CD8-positive, alpha-beta memory T cell (primary cell): ENCODE measurements around the gene STOM. TPM values are rescaled to one million over a fixed set of nuclear protein-coding genes. Genes with fewer than 3 reads are reported as not detected.

Experiments used
- CTCF ChIA-PET: fragments of 350-600 bp; sonication (Branson Sonifier 250); formaldehyde crosslinking; loops from one replicate; lab custom pipeline; 2021; ENCODE audit warnings: antibody characterized with exemption; lab: Charles Lee
- POLR2A ChIA-PET: fragments of 350-600 bp; sonication (Branson Sonifier 250); formaldehyde crosslinking; loops from one replicate; lab custom pipeline; 2021; ENCODE audit warnings: antibody characterized with exemption; lab: Charles Lee
- DNase-seq, 5 donors: peaks; one replicate each; pipeline versions ENCODE4 v3.0.0 to v3.0.0-alpha.2; 2020 to 2022; ENCODE audit warnings: mixed read lengths in 1 of 5
- H3K27ac ChIP-seq: one replicate; pipeline ENCODE4 v1.7.0; 2013; ENCODE audit warnings: low read depth, mild to moderate bottlenecking, low read length, moderate library complexity
- H3K27me3 ChIP-seq: 2 replicates; pipeline ENCODE4 v1.7.0; 2013; ENCODE audit warnings: low read length, mild to moderate bottlenecking; ENCODE audit not compliant: insufficient read depth, poor library complexity, severe bottlenecking
- H3K36me3 ChIP-seq: 2 replicates; pipeline ENCODE4 v1.7.0; 2013; ENCODE audit warnings: mild to moderate bottlenecking, low read length, moderate library complexity; ENCODE audit not compliant: insufficient read depth
- H3K4me1 ChIP-seq: 2 replicates; pipeline ENCODE4 v1.7.0; 2013; ENCODE audit warnings: mild to moderate bottlenecking, low read length, moderate library complexity; ENCODE audit not compliant: insufficient read depth
- H3K4me3 ChIP-seq: 2 replicates; pipeline ENCODE4 v1.7.0; 2013; ENCODE audit warnings: mild to moderate bottlenecking, low read length
- H3K9me3 ChIP-seq: 2 replicates; pipeline ENCODE4 v1.7.0; 2013; ENCODE audit warnings: mild to moderate bottlenecking, low read length
- H3K27ac Mint-ChIP-seq, 8 donors: one replicate each; pipeline ENCODE4 v1.8.0; 2020 to 2021; ENCODE audit warnings: mixed read lengths in 8 of 8, mild to moderate bottlenecking in 6 of 8, inconsistent platforms in 3 of 8, moderate library complexity in 3 of 8
- H3K27me3 Mint-ChIP-seq, 2 donors: one replicate each; pipeline ENCODE4 v1.8.0; 2020 to 2021; ENCODE audit warnings: mixed read lengths in 2 of 2, mild to moderate bottlenecking in 1 of 2, moderate library complexity in 1 of 2
- H3K36me3 Mint-ChIP-seq, 3 donors: one replicate each; pipeline ENCODE4 v1.8.0; 2020 to 2021; ENCODE audit warnings: mixed read lengths in 3 of 3, inconsistent platforms in 1 of 3, mild to moderate bottlenecking in 1 of 3
- H3K4me1 Mint-ChIP-seq, 3 donors: one replicate each; pipeline ENCODE4 v1.8.0; 2020 to 2021; ENCODE audit warnings: mixed read lengths in 3 of 3, inconsistent platforms in 1 of 3, mild to moderate bottlenecking in 1 of 3
- H3K4me3 Mint-ChIP-seq, 7 donors: one replicate each; pipeline ENCODE4 v1.8.0; 2020 to 2021; ENCODE audit warnings: mixed read lengths in 7 of 7, mild to moderate bottlenecking in 6 of 7, moderate library complexity in 4 of 7, inconsistent platforms in 2 of 7
- H3K9me3 Mint-ChIP-seq, 5 donors: one replicate each; pipeline ENCODE4 v1.8.0; 2020 to 2022; ENCODE audit warnings: mixed read lengths in 5 of 5, mild to moderate bottlenecking in 3 of 5, moderate library complexity in 2 of 5, inconsistent platforms in 1 of 5
- polyA plus RNA-seq: library from polyadenylated mRNA; unstranded; fragments of 300-500 nt; fragmentation: Illumina TruSeq; gene quantifications from one replicate; pipeline ENCODE4 v1.2.3, GENCODE V29; 2021
- total RNA-seq, 2 experiments: library from RNA; stranded (reverse); gene quantifications; one replicate each; pipeline ENCODE4 v1.2.3, GENCODE V29; 2021

STOM gene
- total and polyA plus RNA-seq, 3 experiments from 2014 or later, result 63.0 to 315 (median 67.3) TPM

DNA sequence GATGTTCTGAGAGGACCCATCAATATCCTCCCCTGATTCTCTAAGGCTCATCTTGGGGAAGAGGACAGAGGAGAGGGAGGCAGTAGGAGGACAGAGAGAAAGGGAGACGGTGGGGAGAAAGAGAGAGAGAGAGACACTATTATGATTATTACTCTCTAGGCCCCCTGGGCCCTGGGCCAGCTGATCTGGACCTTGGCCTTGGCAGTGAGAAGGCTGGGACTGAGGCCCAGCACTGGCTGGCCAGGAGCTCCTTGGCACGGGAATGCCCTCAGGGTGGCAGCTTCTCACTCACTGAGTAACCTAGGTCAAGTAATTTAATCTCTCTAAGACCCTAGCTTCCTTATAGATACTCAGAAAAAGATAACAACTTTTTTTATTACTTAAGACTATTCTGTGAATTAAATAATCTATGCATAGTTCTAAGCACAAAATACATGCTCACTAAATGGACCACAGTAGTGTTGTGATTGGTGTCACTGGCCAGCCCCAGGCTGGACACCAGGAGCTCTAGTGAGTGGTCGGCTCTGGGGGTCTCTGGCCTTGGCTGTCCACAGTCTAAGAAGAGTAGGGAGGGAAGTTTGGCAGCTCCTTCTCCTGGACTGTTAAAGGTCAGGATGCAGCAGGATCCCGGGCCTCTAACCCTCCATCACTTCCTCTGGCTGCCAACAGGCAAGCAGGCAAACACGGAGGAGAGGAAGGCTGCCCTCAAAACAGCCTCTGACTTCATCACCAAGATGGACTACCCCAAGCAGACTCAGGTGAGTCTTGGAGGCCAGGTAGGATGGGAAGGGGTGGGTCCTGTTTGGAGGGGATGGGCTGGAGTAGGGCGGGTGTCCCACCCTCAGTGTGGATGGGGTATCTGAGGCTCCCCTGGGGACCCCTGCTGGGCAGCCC lies 52.1 kb downstream of the STOM start:
- ChIA-PET CTCF (interaction anchor here (0.8 to 7.7 kb wide), 3 partner anchors 58 to 80 kb away, joined by 3 to 212 read pairs (median 204); no protein-coding TSS in a partner anchor), POLR2A (no interaction called here)
- Mint-ChIP-seq H3K4me3 (no peak overlapping the region), H3K27me3 (no peaks in the 10 kb centered on the region), H3K9me3 (no peaks in the 10 kb centered on the region), H3K27ac (peak overlapping the region in 2 of 8 donors; percentile 6 to 38), H3K4me1 (peaks cover 19 to 26% (median 25%) of the 10 kb centered on the region in 3 donors), H3K36me3 (peaks cover 0 to 17% (median 6%) of the 10 kb centered on the region in 3 donors)
- peaks cover 13% of the 10 kb centered on the region for H3K4me1 ChIP-seq
- no peaks in the 10 kb centered on the region for H3K27me3 ChIP-seq
- no peaks in the 10 kb centered on the region for H3K9me3 ChIP-seq
- H3K4me3 ChIP-seq, result no peak overlapping the region
- no peaks in the 10 kb centered on the region for H3K36me3 ChIP-seq
- DNase-seq, result no peak
- H3K27ac ChIP-seq, result no peak overlapping the region

DNA sequence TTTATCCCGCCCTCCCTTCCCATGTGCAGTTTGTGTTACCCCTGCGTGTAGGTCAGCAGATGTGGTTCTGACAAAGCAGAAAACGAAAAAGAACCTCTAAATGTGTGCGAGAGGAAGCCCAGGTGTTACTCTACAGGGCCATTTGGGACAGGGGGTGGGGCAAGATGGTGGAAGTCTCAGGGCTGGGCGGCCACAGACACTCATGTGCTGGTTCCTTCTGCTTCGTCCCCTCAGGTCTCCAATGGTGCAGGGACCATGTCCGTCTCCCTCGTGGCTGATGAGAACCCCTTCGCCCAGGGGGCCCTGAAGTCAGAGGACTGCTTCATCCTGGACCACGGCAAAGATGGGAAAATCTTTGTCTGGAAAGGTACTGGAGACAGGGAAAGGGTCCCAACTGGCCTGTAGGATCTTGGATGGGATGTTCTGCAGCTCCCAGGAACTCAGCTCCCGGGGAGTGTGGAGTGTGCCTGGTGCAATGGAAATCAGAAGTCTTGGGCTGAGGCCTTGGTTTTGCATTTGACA lies 53.1 kb downstream of the STOM start:
- no peaks in the 10 kb centered on the region for H3K27me3 Mint-ChIP-seq
- Histone ChIP-seq H3K36me3 (no peaks in the 10 kb centered on the region), H3K9me3 (no peaks in the 10 kb centered on the region), H3K4me3 (no peak overlapping the region), H3K4me1 (peaks cover 13% of the 10 kb centered on the region), H3K27me3 (no peaks in the 10 kb centered on the region), H3K27ac (no peak overlapping the region)
- no peak for DNase-seq
- H3K4me1 Mint-ChIP-seq, result peaks cover 12 to 15% (median 14%) of the 10 kb centered on the region in 3 donors
- H3K9me3 Mint-ChIP-seq, result no peaks in the 10 kb centered on the region
- H3K27ac Mint-ChIP-seq, result no peak overlapping the region
- H3K4me3 Mint-ChIP-seq, result no peak overlapping the region
- POLR2A ChIA-PET, result no interaction called here
- CTCF ChIA-PET, result interaction anchor here (2.3 to 7.7 kb wide), 3 partner anchors 59 to 82 kb away, joined by 6 to 212 read pairs (median 204); no protein-coding TSS in a partner anchor
- peaks cover 0 to 17% (median 6%) of the 10 kb centered on the region in 3 donors for H3K36me3 Mint-ChIP-seq

DNA sequence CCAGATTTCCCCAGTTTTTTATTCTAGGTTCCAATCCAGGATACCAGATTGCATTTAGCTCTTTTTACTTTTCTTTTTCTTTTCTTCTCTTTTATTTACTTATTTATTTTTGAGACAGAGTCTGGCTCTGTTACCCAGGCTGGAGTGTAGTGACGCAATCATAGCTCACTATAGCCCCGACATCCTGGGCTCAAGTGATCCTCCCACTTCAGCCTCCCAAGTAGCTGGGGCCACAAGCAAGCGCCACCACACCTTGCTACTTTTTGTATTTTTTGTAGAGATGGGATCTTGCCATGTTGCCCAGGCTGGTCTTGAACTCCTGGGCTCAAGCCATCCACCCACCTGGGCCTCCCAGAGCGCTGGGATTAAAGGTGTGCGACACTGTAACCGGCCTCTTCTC lies 53.7 kb downstream of the STOM start:
- ChIA-PET POLR2A (no interaction called here), CTCF (interaction anchor here (0.9 to 2.3 kb wide), 3 partner anchors 56 to 87 kb away, joined by 3 to 6 read pairs (median 3); no protein-coding TSS in a partner anchor)
- Mint-ChIP-seq H3K4me3 (no peak overlapping the region), H3K4me1 (peaks cover 11 to 13% (median 12%) of the 10 kb centered on the region in 3 donors), H3K36me3 (peaks cover 0 to 22% (median 6%) of the 10 kb centered on the region in 3 donors), H3K27me3 (no peaks in the 10 kb centered on the region), H3K9me3 (no peaks in the 10 kb centered on the region), H3K27ac (no peak overlapping the region)
- DNase-seq, result no peak
- H3K9me3 ChIP-seq, result no peaks in the 10 kb centered on the region
- H3K36me3 ChIP-seq, result no peaks in the 10 kb centered on the region
- no peak overlapping the region for H3K4me3 ChIP-seq
- no peaks in the 10 kb centered on the region for H3K27me3 ChIP-seq
- peaks cover 13% of the 10 kb centered on the region for H3K4me1 ChIP-seq
- no peak overlapping the region for H3K27ac ChIP-seq

DNA sequence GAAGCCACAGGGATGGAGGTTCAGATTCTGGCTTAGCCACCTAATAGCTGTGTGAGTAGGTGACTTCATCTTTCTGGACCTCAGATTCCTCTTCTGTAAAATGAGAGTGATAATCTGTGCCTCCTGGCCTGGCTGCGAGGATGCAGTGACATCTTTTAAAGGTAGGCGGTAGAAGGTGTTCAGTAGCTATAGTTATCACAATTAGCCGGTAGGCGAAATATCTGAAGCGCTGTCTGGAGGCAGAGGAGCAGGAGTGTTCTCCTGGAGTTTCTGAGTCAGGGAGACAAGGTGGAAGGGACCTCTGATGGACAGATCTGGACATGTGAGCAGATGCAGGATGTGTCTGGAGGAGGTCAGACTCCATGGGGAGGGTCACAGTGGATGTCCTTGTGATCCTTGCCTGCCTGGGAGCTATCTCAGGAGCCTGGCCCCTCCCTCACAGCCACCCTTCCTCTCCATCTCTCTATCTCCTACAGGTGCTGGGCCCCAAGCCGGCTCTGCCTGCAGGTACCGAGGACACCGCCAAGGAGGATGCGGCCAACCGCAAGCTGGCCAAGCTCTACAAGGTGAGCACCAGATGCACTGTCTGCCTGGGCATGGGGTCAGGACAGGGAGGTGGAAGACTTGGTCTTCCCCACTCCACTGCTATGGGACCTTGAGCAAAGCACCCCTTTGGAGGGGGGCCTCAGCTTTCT lies 56.4 kb downstream of the STOM start:
- Mint-ChIP-seq H3K27me3 (no peaks in the 10 kb centered on the region), H3K4me3 (no peak overlapping the region), H3K36me3 (peaks cover 0 to 25% (median 6%) of the 10 kb centered on the region in 3 donors), H3K4me1 (no peaks in the 10 kb centered on the region), H3K9me3 (no peaks in the 10 kb centered on the region), H3K27ac (no peak overlapping the region)
- Histone ChIP-seq H3K27ac (no peak overlapping the region), H3K4me3 (no peak overlapping the region), H3K36me3 (no peaks in the 10 kb centered on the region), H3K4me1 (no peaks in the 10 kb centered on the region), H3K27me3 (no peaks in the 10 kb centered on the region), H3K9me3 (no peaks in the 10 kb centered on the region)
- ChIA-PET CTCF (interaction anchor here (0.9 to 1.6 kb wide), 4 partner anchors 40 to 87 kb away, joined by 3 to 4 read pairs (median 3); no protein-coding TSS in a partner anchor), POLR2A (interaction anchor here (0.9 kb wide), 1 partner anchor 101 kb away, joined by 5 read pairs; no protein-coding TSS in a partner anchor)
- DNase-seq, result no peak

DNA sequence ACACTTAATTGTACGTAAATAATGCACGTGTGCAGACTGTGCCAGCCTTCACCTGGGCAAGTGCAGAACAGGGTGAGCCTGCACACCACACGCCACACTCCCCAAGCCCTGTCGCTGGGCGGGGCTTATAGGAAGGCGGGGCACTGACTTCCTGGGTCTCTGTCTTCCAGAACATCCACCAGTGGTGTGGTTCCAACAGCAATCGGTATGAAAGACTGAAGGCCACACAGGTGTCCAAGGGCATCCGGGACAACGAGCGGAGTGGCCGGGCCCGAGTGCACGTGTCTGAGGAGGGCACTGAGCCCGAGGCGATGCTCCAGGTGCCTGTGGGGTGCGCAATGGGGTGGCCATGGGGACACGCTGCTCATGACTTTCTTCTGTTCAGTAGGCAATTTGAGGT lies 57.9 kb downstream of the STOM start:
- Mint-ChIP-seq H3K36me3 (peaks cover 0 to 20% (median 4%) of the 10 kb centered on the region in 3 donors), H3K27ac (no peak overlapping the region), H3K27me3 (peaks cover 0 to 2% of the 10 kb centered on the region in 2 donors), H3K4me1 (no peaks in the 10 kb centered on the region), H3K4me3 (no peak overlapping the region), H3K9me3 (no peaks in the 10 kb centered on the region)
- Histone ChIP-seq H3K27ac (no peak overlapping the region), H3K4me3 (no peak overlapping the region), H3K36me3 (no peaks in the 10 kb centered on the region), H3K4me1 (no peaks in the 10 kb centered on the region), H3K9me3 (no peaks in the 10 kb centered on the region), H3K27me3 (no peaks in the 10 kb centered on the region)
- POLR2A ChIA-PET, result no interaction called here
- CTCF ChIA-PET, result interaction anchor here (1.1 kb wide), 1 partner anchor 63 kb away, joined by 3 read pairs; no protein-coding TSS in a partner anchor
- no peak for DNase-seq

DNA sequence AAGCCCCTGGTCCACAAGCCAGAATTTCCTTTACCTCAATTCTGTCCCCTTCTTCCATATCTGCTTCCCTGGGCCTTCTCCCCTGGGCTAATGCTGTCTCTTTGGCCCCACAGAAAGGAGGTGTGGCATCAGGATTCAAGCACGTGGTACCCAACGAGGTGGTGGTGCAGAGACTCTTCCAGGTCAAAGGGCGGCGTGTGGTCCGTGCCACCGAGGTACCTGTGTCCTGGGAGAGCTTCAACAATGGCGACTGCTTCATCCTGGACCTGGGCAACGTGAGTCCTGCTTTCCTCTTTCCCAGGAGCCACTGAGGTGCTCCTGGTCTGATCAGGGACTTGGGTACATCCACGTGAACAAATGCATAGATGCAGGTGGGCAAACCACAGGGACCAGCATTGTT lies 59.5 kb downstream of the STOM start:
- Histone ChIP-seq H3K27me3 (no peaks in the 10 kb centered on the region), H3K27ac (no peak overlapping the region), H3K9me3 (no peaks in the 10 kb centered on the region), H3K36me3 (no peaks in the 10 kb centered on the region), H3K4me3 (no peak overlapping the region), H3K4me1 (no peaks in the 10 kb centered on the region)
- ChIA-PET POLR2A (no interaction called here), CTCF (no interaction called here)
- peak overlapping the region in 1 of 8 donors; percentile 17 for H3K27ac Mint-ChIP-seq
- peaks cover 0 to 19% (median 4%) of the 10 kb centered on the region in 3 donors for H3K36me3 Mint-ChIP-seq
- peaks cover 0 to 2% of the 10 kb centered on the region in 2 donors for H3K27me3 Mint-ChIP-seq
- H3K9me3 Mint-ChIP-seq, result no peaks in the 10 kb centered on the region
- H3K4me1 Mint-ChIP-seq, result no peaks in the 10 kb centered on the region
- no peak for DNase-seq
- H3K4me3 Mint-ChIP-seq, result peak overlapping the region in 1 of 7 donors; percentile 62

DNA sequence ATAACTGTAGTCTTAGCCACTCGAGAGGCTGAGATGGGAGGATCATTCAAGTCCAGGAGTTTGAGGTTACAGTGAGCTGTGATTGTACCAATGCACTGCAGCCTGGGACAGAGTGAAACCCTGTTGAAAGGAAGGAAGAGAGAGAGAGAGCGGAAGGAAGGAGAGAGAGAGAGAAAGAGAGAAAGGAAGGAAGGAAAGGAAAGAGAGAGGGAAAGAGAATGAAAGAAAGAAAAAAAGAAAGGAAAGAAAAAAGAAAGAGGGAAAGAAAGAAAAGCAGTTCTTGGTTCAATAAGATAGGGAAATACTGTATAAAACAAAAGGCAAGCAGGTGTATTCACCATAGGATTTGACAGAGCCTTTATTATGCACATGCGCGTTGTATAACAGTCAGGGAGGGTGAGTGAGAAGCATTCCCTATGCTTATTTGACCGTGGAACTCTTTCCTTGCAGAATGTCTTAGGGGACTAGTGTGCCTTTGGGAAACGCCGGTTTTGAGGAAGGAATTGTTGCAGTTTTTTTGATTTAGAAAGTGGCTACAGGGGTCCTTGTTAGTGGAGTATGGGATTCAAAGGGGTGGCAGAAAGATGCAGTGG lies 60.1 kb downstream of the STOM start:
- no peaks in the 10 kb centered on the region for H3K36me3 ChIP-seq
- no peak overlapping the region for H3K27ac Mint-ChIP-seq
- H3K27me3 Mint-ChIP-seq, result peaks cover 0 to 2% of the 10 kb centered on the region in 2 donors
- no peak overlapping the region for H3K27ac ChIP-seq
- no peaks in the 10 kb centered on the region for H3K9me3 Mint-ChIP-seq
- DNase-seq, result no peak
- H3K4me3 Mint-ChIP-seq, result no peak overlapping the region
- no peaks in the 10 kb centered on the region for H3K27me3 ChIP-seq
- H3K9me3 ChIP-seq, result no peaks in the 10 kb centered on the region
- no peaks in the 10 kb centered on the region for H3K4me1 ChIP-seq
- ChIA-PET CTCF (interaction anchor here (2.5 kb wide), 1 partner anchor 10 kb away, joined by 15 read pairs; no protein-coding TSS in a partner anchor), POLR2A (no interaction called here)
- peaks cover 0 to 19% (median 4%) of the 10 kb centered on the region in 3 donors for H3K36me3 Mint-ChIP-seq
- no peak overlapping the region for H3K4me3 ChIP-seq
- no peaks in the 10 kb centered on the region for H3K4me1 Mint-ChIP-seq
